H9 (cell line): ENCODE results near the gene BLVRB. TPM values are rescaled to one million over a fixed set of nuclear protein-coding genes. Genes with fewer than 3 reads are reported as not detected.

ENCODE experiments used
- DNase-seq: peaks from one replicate; pipeline ENCODE4 v3.0.0-alpha.2; 2017
- H2AFZ ChIP-seq: one replicate; pipeline ENCODE4 v1.6.1; 2013; ENCODE audit warnings: mild to moderate bottlenecking, low read length, control low read depth, moderate library complexity
- H2AK5ac ChIP-seq: 2 replicates; pipeline ENCODE4 v1.6.1; 2013; ENCODE audit warnings: low read length, control low read depth, mixed read lengths; ENCODE audit not compliant: insufficient read length
- H2BK120ac ChIP-seq: one replicate; pipeline ENCODE4 v1.6.1; 2013; ENCODE audit warnings: low read depth, mild to moderate bottlenecking, low read length, control low read depth, inconsistent platforms; ENCODE audit not compliant: poor library complexity, severe bottlenecking
- H2BK12ac ChIP-seq: 2 replicates; pipeline ENCODE4 v1.6.1; 2013; ENCODE audit warnings: low read length, control low read depth, mixed read lengths, low read depth; ENCODE audit not compliant: insufficient read length
- H2BK15ac ChIP-seq: 2 replicates; pipeline ENCODE4 v1.6.1; 2013; ENCODE audit warnings: low read depth, low read length, control low read depth
- H2BK20ac ChIP-seq: one replicate; pipeline ENCODE4 v1.6.1; 2013; ENCODE audit warnings: low read depth, mild to moderate bottlenecking, low read length, control low read depth, inconsistent platforms; ENCODE audit not compliant: poor library complexity, severe bottlenecking
- H2BK5ac ChIP-seq: 2 replicates; pipeline ENCODE4 v1.6.1; 2013; ENCODE audit warnings: low read length, control low read depth, mixed read lengths; ENCODE audit not compliant: insufficient read length
- H3K14ac ChIP-seq: 2 replicates; pipeline ENCODE4 v1.6.1; 2013; ENCODE audit warnings: low read length, control low read depth; ENCODE audit not compliant: insufficient read depth
- H3K18ac ChIP-seq: 2 replicates; pipeline ENCODE4 v1.6.1; 2013; ENCODE audit warnings: low read depth, mild to moderate bottlenecking, mixed read lengths, low read length, control low read depth; ENCODE audit not compliant: insufficient read length
- H3K23ac ChIP-seq: 2 replicates; pipeline ENCODE4 v1.6.1; 2013; ENCODE audit warnings: low read length, control low read depth, mixed read lengths, low read depth; ENCODE audit not compliant: insufficient read length
- H3K23me2 ChIP-seq: 2 replicates; pipeline ENCODE4 v1.6.1; 2013; ENCODE audit warnings: low read depth, mild to moderate bottlenecking, mixed read lengths, low read length, control low read depth; ENCODE audit not compliant: insufficient read length, poor library complexity, severe bottlenecking
- H3K27ac ChIP-seq: 2 replicates; pipeline ENCODE4 v1.5.1; 2013; ENCODE audit warnings: low read length, control low read depth, mixed read lengths, low read depth; ENCODE audit not compliant: insufficient read length
- H3K27me3 ChIP-seq: 2 replicates; pipeline ENCODE4 v1.6.1; 2013; ENCODE audit warnings: low read length, control low read depth, inconsistent platforms; ENCODE audit not compliant: insufficient read depth
- H3K4ac ChIP-seq: 2 replicates; pipeline ENCODE4 v1.6.1; 2013; ENCODE audit warnings: low read depth, mild to moderate bottlenecking, control low read depth, inconsistent platforms, low read length, moderate library complexity
- H3K4me1 ChIP-seq: 2 replicates; pipeline ENCODE4 v1.6.1; 2013; ENCODE audit warnings: low read length, control low read depth, inconsistent platforms; ENCODE audit not compliant: insufficient read depth
- H3K4me2 ChIP-seq: 2 replicates; pipeline ENCODE4 v1.6.1; 2013; ENCODE audit warnings: low read length, control low read depth, mixed read lengths; ENCODE audit not compliant: insufficient read length, insufficient read depth
- H3K56ac ChIP-seq: 2 replicates; pipeline ENCODE4 v1.6.1; 2013; ENCODE audit warnings: low read depth, mild to moderate bottlenecking, mixed read lengths, low read length, control low read depth; ENCODE audit not compliant: insufficient read length
- H3K79me1 ChIP-seq: 2 replicates; pipeline ENCODE4 v1.6.1; 2013; ENCODE audit warnings: low read depth, mild to moderate bottlenecking, moderate library complexity, low read length, control low read depth, inconsistent platforms; ENCODE audit not compliant: insufficient read depth, poor library complexity, severe bottlenecking
- H3K79me2 ChIP-seq: 2 replicates; pipeline ENCODE4 v1.6.1; 2013; ENCODE audit warnings: low read length, control low read depth, inconsistent platforms; ENCODE audit not compliant: insufficient read depth
- H3K9ac ChIP-seq: 2 replicates; pipeline ENCODE4 v1.6.1; 2013; ENCODE audit warnings: low read length, control low read depth, mixed read lengths; ENCODE audit not compliant: insufficient read length; ENCODE audit errors: extremely low read depth
- H3K9me3 ChIP-seq: one replicate; pipeline ENCODE4 v1.6.1; 2013; ENCODE audit warnings: low read depth, low read length, inconsistent platforms; ENCODE audit not compliant: control insufficient read depth
- H3T11ph ChIP-seq: one replicate; pipeline ENCODE4 v1.6.1; 2013; ENCODE audit warnings: mild to moderate bottlenecking, low read length, control low read depth, inconsistent platforms
- H4K20me1 ChIP-seq: one replicate; pipeline ENCODE4 v1.6.1; 2013; ENCODE audit not compliant: control insufficient read depth, insufficient read length, insufficient read depth
- H4K5ac ChIP-seq: 2 replicates; pipeline ENCODE4 v1.6.1; 2013; ENCODE audit warnings: low read depth, mild to moderate bottlenecking, mixed read lengths, low read length, control low read depth; ENCODE audit not compliant: insufficient read length
- H4K8ac ChIP-seq: replicated peaks from 2 replicates; pipeline ENCODE4 v1.6.1; 2013; ENCODE audit warnings: low read length, control low read depth, mixed read lengths, low read depth; ENCODE audit not compliant: insufficient read length
- H4K91ac ChIP-seq: 2 replicates; pipeline ENCODE4 v1.6.1; 2013; ENCODE audit warnings: low read depth, mild to moderate bottlenecking, moderate library complexity, mixed read lengths, low read length, control low read depth; ENCODE audit not compliant: insufficient read length
- H3K27ac Mint-ChIP-seq, 3 experiments: 2 replicates in 2 of 3; 3 replicates in 1 of 3; pipeline ENCODE4 v1.8.0; 2020 to 2021; ENCODE audit warnings: mixed read lengths in 3 of 3, mild to moderate bottlenecking in 1 of 3, moderate library complexity in 1 of 3
- H3K27me3 Mint-ChIP-seq: 2 replicates; pipeline ENCODE4 v1.8.0; 2021; ENCODE audit warnings: low read depth, mild to moderate bottlenecking, moderate library complexity, mixed read lengths
- H3K36me3 Mint-ChIP-seq, 3 experiments: 2 replicates in 2 of 3; 3 replicates in 1 of 3; pipeline ENCODE4 v1.8.0; 2020 to 2021; ENCODE audit warnings: low read depth in 3 of 3, mixed read lengths in 3 of 3; ENCODE audit not compliant: insufficient read depth in 1 of 3
- H3K4me1 Mint-ChIP-seq, 2 experiments: 2 replicates each; pipeline ENCODE4 v1.8.0; 2020; ENCODE audit warnings: mixed read lengths in 2 of 2
- H3K4me3 Mint-ChIP-seq, 2 experiments: 2 replicates in 1 of 2; 3 replicates in 1 of 2; pipeline ENCODE4 v1.8.0; 2020 to 2021; ENCODE audit warnings: mild to moderate bottlenecking in 2 of 2, mixed read lengths in 2 of 2, moderate library complexity in 1 of 2
- H3K9me3 Mint-ChIP-seq, 2 experiments: 2 replicates in 1 of 2; 3 replicates in 1 of 2; pipeline ENCODE4 v1.8.0; 2020; ENCODE audit warnings: mild to moderate bottlenecking in 2 of 2, mixed read lengths in 2 of 2, moderate library complexity in 1 of 2
- CTCF ChIP-seq: fragments of 200-600 bp; sonication (generic); conservative IDR thresholded peaks from 3 replicates; pipeline ENCODE4 v1.8.0; 2021; ENCODE audit warnings: antibody characterized with exemption, mild to moderate bottlenecking
- WGBS: extraction: QIAGEN DNeasy Blood & Tissue Kit; methylation state at CpG from one replicate; pipeline ENCODE4 v1.1.7; 2013; ENCODE audit warnings: missing lambda C conversion rate, low lambda C conversion rate, mixed read lengths; ENCODE audit not compliant: insufficient read length; ENCODE audit errors: extremely low coverage; 5-methylcytosine and 5-hydroxymethylcytosine counted together
- total RNA-seq: library from RNA; stranded (reverse); gene quantifications from 2 replicates; pipeline ENCODE4 v1.2.1, GENCODE V29; 2021

The BLVRB gene
- total RNA-seq, 1 experiment from 2014 or later, result 27.9 TPM

GRCh38 chr19:40489882-40490230, 24.3 kb upstream of the BLVRB start:
- no peak overlapping the region for H3K9ac ChIP-seq
- H2BK15ac ChIP-seq, result no peak overlapping the region
- WGBS, result no CpG with 5 or more reads among the region's 25 CpGs
- no peaks in the 10 kb centered on the region for H3K27me3 ChIP-seq
- H3K23me2 ChIP-seq, result peaks cover 3% of the 10 kb centered on the region
- DNase-seq, result peak; percentile 52
- no peak overlapping the region for H2AK5ac ChIP-seq
- no peak overlapping the region for H2AFZ ChIP-seq
- H3K79me1 ChIP-seq, result no peaks in the 10 kb centered on the region
- no peak overlapping the region for H4K91ac ChIP-seq
- H3K36me3 Mint-ChIP-seq, result no peaks in the 10 kb centered on the region; a peak in 2 of 7 replicates
- no peaks in the 10 kb centered on the region for H3K9me3 ChIP-seq
- H3K4me1 Mint-ChIP-seq, result peaks cover 6 to 9% of the 10 kb centered on the region in 2 experiments; a peak in 3 of 4 replicates
- no peak overlapping the region for H2BK12ac ChIP-seq
- no peaks in the 10 kb centered on the region for H4K20me1 ChIP-seq
- no peak overlapping the region for H3K4ac ChIP-seq
- H3K4me3 Mint-ChIP-seq, result no peak overlapping the region
- H3K4me1 ChIP-seq, result no peaks in the 10 kb centered on the region
- no peak overlapping the region for H3K4me2 ChIP-seq
- H3K23ac ChIP-seq, result no peak overlapping the region
- H3K9me3 Mint-ChIP-seq, result peaks cover 8 to 11% of the 10 kb centered on the region in 2 experiments; a peak in 4 of 5 replicates
- H2BK5ac ChIP-seq, result no peak overlapping the region
- H2BK20ac ChIP-seq, result no peak overlapping the region
- H3K27ac ChIP-seq, result no peak overlapping the region
- no peak overlapping the region for H3T11ph ChIP-seq
- no peaks in the 10 kb centered on the region for H3K79me2 ChIP-seq
- H3K27ac Mint-ChIP-seq, result no peak overlapping the region
- H4K5ac ChIP-seq, result no peak overlapping the region
- no peak overlapping the region for H3K56ac ChIP-seq
- H3K18ac ChIP-seq, result no peak overlapping the region
- H2BK120ac ChIP-seq, result no peak overlapping the region
- H4K8ac ChIP-seq, result no peak overlapping the region
- TF ChIP-seq CTCF, result no peak
- peaks cover 67% of the 10 kb centered on the region for H3K27me3 Mint-ChIP-seq
- H3K14ac ChIP-seq, result no peak overlapping the region
